Suppressor macrophage (primary cell): ENCODE results near the gene SLC47A2.

ENCODE experiments used
- DNase-seq, 4 experiments: peaks; one replicate each; pipeline ENCODE4 v3.0.0-alpha.2; 2020 to 2022

The SLC47A2 gene

DNA sequence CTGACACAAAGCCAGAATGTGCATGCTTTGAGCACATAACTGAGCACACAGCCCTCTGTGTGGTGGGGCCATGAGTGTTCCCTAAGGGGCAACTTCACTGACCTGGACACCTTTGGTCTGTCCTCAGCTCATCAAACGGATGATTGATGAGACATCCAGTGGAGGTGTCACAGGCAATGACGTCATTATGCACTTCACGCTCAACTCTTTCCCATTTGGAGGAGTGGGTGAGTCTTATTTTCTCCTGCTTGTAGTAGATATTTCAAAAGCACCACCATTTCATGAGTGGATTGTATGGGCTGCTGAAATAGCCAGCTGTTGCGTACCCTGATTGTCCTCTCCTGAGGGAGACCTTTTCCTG is 51.6 kb downstream of the SLC47A2 start:
- no peak for DNase-seq

DNA sequence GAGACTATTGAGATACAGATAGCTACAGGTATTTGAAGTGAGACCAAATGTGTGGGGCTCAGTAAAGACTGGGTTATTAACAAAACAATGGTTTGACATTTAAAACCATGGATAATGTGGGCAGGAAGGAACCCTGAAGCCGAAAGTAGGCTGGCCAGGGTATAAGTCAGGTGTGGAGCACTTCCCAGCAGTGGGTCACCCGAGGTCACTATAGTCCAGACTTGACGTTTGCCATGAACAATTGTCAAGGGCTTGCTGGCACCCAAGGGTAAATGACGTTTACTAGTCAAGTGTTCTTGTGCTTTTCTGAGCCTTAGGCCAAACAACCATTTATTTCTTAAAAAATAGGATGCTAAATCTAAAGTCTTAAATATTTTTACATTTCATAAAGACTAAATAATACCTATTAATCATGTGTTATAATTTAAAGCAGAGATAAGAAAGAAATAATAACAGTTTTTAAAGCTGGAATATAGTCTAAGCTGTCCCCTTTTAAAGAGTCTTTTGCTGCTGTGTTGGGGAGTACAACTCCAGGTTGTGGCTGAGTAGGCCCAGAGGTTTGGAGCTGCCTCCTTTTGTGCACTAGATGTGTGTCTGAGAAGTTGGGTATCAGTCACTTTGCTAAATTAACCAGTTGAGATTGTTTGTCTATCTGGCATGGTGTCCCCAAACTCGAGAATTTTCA is 52.1 kb downstream of the SLC47A2 start:
- DNase-seq, result no peak

DNA sequence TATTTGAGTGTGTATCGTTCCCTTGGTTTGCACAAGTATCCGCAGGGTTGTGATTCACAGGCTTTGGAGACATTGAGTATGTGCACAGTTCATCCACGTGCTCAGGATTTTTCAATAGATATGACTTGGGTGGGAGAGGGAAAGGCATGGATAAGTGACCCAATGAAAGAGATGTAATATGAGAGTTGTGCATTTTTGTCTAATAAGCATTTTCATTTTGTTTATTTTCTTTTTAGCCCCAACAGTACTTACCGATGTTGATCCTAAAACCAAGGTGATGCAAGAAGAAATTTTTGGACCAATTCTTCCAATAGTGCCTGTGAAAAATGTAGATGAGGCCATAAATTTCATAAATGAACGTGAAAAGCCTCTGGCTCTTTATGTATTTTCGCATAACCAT is 53.3 kb downstream of the SLC47A2 start:
- DNase-seq, result no peak

DNA sequence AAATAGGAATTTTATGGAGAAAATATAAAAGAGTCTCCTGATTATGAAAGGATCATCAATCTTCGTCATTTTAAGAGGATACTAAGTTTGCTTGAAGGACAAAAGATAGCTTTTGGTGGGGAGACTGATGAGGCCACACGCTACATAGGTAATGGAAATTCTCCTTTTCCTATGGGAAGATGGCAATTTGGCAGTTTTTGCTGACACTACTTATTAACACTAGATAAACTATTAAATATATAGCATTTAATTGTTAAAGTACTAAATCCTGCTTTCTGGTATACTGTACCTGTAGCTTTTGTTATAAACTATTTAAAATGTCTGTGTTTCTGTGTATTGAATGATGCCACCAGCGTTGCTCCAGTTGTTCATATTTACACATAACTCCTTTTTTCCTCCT is 55.3 kb downstream of the SLC47A2 start:
- no peak for DNase-seq

DNA sequence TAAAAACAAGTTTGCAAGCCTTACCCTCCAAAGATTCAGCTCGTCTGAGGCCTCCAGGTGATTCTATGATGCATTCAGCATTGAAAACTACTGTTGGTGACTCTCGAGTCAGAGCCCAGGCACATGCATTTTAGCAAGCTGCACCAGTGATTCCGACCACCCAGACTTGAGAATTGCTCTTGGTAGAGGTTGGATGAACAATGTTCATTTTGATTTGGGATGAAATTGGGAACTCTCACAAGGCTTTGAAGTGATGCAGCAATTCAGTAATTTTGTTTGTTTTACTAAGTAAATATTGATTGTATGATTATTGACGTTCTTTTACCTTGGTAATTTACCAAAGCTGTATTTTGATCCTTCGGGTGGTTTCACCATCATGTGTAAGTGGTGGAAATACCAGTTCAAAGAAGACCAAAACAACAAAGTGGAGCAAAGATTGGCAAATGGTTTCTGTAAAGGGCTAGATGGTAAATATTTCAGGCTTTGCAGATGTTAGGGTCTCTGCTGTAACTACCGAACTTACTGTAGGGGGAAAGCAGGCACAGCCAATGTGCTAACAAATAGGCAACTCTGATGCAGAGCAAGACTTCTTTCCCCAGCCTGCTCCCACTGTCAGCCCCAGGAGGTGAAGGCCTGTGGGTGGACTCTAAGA is 56.0 kb downstream of the SLC47A2 start:
- no peak for DNase-seq

DNA sequence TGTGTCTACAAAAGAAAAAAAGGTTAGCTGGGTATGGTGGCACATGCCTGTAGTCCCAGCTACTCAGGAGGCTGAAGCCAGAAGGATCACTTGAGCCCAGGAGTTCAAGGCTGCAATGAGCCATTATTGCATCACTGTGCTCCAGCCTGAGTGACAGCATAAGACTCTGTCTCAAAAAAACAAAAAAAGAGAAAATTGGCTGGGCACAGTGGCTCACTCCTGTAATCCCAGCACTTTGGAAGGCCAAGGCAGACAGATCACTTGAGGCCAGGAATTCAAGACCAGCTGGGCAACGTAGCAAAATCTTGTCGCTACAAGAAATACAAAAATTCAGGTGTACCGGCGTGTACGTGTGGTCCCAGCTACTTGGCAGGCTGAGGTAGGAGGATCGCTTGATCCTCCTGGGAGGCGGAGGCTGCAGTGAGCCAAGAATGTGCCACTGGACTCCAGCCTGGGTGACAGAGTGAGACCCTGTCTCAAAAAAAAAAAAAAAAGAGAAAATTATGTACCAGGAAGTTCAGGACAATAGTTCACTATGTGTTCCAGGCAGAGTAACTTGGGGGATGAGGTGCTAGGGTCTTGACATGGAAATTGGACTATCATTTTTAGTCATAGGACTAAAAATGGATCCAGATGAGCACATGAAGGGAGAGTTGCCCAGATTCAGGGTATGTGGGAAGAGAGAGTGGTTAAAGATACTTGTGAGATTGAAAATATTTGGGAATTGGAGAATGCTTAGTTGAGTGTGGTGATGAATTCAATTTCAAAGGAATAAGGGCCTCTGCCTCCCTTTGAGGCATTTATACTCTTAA is 56.8 kb downstream of the SLC47A2 start:
- no peak for DNase-seq

DNA sequence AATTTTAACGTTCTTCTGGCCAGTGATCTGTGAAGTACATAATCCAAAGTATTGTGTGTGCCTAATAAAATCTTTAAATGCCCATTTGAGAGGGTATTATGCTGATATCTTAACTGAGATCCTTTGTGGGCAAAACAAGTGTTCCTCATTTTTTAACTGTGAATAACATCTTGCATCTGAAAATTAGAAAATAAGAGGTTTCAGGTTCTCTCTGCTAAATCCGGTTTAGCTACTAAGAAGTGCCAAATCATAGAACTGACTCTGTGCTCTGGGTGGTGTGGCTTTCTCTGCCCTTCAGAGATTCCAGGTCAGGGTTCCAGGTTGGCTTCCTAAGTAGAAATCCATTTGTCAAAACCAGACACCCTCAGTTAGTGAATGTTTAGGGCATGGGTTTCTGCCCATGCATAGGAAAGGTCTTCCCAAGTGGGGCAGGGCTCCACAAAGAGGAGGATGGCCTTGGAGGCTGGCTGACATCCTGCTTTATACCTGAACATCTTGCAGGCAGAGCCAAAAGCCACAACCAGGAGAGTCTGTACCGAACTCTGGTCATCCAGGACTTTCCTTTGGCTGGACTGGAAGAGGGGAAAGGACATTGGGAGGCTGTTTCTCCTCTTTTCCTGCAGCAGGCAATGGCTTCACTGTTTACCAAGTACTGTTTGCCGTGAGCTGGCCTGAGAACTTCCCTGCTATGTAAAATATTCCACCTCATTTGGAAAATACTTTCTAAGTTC is 59.4 kb downstream of the SLC47A2 start:
- DNase-seq, result peak in 1 of 4 experiments; percentile 31

DNA sequence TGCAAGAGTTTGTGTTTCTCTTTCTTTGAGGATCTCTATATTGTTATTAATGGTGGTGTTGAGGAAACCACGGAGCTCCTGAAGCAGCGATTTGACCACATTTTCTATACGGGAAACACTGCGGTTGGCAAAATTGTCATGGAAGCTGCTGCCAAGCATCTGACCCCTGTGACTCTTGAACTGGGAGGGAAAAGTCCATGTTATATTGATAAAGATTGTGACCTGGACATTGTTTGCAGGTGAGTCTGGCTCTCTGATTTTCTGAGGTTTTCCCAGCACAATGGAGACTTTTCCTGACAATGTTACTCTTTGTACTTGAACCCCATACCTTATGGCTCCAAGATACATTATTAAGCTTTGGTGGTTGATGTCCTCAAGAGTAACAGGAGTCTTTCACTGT is 60.0 kb downstream of the SLC47A2 start:
- peak in 1 of 4 experiments; percentile 14 for DNase-seq

DNA sequence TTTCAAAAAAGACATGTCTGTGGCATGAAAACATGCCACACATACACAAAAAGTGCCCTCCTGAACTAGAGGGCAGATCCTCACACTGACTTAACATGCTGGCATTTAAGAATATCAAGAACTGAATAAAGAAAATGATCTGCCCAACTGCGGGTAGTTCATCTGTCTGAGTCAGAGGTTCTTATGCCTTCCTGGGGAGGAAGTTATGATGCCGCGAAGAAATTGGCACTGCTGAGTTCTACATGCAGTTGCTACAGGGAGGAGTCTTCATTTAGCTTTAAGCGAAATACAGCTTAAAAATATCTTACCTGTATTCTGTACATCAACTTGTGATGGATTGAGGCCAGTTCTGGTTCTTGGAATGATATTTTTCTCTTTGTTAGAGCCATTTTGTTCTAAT is 61.5 kb downstream of the SLC47A2 start:
- peak in 1 of 4 experiments; percentile 42 for DNase-seq

DNA sequence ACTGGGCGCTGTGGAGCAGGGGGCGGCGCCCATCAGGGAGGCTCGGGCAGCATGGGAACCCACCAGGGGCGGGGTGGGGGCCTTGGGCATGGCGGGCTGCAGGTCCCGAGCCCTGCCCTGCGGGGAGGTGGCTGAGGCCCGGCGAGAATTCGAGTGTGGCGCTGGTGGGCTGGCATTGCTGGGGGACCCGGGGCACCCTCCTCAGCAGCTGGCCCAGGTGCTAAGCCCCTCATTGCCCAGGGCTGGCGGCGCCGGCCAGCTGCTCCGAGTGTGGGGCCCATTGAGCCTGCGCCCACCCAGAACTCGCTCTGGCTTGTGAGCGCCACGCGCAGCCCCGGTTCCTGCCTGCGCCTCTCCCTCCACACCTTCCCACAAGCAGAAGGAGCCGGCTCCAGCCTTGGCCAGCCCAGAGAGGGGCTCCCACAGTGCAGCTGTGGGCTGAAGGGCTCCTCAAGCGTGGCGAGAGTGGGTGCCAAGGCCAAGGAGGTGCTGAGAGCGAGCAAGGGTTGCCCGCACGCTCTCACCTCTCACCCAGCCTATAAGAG is 62.0 kb downstream of the SLC47A2 start:
- DNase-seq, result no peak

DNA sequence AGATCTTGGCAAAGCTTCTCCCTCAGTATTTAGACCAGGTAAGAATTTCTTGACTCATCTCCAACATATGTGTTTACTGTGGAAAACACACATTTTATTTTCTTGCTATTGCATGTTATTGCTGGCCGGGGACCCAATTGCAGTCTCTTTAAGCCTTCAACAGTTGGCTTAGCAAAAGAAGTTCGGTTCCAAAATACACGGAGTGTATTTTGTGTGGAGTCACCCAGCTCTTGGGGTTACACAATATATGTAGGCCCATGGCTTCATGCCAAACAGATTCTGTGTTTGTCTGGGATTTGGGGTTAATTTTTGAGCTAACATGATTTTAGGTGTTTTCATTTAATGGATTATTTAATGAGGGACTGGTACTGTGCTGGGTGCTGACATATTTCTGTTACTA is 63.8 kb downstream of the SLC47A2 start:
- peak in 2 of 4 experiments; percentile 6 to 17 for DNase-seq

DNA sequence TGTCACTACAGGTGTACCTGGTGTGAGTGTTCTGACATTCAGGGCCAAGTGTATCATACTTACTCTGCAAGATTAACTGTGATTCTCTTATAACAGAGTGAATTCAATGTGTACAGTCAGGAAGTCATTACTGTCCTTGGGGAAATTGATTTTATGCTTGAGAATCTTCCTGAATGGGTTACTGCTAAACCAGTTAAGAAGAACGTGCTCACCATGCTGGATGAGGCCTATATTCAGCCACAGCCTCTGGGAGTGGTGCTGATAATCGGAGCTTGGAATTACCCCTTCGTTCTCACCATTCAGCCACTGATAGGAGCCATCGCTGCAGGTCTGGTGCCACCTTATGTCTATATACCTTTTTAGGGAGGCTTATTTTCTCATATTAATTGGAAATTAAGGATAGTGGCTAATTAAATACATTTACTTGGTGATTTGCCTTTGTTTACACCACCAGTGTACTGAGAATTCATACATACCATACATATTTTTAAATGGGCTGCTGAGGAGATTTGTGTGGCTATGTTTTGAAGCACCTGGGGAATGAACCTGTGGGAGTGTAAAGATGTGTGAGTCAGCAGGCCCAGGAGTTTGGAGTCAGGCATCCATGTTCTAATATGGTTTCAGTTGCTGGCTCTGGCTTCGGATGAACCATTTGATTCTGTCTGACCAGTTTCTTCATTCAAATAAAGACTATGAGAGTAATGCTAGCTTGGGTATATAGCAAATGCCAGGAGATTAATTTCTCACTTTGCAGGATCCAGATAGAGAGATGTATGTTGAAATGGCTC is 64.7 kb downstream of the SLC47A2 start:
- DNase-seq, result no peak

DNA sequence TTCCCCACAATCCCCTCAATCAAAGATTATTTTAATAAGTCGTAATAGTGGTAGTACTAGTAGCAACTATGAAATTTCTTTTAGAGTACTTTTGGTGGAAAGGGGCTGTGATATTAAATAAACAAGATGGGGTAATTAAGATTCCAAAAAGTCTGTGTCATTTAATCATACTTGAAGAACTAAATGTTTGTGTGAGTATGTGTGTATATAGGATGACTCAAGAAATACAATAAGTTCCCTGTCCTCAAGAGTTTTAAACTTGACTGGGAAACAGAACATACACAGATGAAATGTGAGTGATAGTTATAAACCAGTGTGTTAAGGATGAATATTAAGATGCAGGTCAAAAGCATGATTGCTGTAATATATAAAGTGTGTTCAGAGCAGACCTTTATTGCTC is 65.6 kb downstream of the SLC47A2 start:
- no peak for DNase-seq

DNA sequence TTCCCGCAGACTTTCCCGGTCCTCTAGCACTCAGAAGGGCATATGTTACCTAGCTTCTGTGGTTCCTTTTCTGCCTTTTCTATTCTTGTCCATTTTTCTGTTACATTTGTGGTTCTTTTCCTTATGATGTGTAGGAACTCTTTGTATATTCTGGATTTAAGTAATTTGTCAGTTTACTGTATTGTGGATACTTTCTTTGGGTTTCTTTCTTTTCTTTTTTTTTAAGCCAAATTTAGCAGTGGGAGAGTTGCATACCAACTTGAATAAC is 67.2 kb downstream of the SLC47A2 start:
- DNase-seq, result no peak

DNA sequence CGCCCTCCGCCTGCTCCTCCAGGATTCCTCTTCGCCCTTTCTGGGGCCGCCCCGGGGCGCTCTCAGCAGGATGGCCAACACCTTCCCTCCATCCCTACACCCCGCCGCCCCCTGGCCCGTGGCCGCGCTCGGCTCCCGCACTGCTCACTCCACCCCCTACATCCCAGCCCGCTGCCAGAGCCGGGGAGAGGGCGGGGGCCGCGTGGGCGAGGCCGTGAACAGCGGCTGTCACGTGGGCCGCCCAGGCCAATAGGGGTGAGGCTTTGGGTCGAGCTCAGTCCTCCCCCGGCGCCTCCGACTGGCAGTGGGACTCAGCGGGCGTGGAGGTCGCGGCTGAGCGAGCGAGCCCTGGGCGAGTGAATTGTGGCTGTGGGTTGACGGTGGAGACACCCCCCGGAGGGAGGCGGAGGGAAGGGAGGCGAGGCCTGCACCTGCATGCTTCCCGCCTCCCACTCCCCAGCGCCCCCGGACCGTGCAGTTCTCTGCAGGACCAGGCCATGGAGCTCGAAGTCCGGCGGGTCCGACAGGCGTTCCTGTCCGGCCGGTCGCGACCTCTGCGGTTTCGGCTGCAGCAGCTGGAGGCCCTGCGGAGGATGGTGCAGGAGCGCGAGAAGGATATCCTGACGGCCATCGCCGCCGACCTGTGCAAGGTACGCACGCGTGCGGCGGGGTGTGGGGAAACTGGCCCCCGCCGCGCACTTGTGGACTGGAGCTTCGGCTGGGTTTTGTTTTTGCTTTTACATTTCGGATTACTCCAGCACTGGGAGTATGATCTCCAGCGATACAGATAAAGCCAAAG is 67.7 kb downstream of the SLC47A2 start, which contains the start of gene ALDH3A2:
Gene ALDH3A2 (plus strand): TSS at position 277 of the 799 bp plus-strand sequence. CDS start 221 bp downstream, at position 498.
- peak; percentile 96 to 99 (median 98) for DNase-seq

DNA sequence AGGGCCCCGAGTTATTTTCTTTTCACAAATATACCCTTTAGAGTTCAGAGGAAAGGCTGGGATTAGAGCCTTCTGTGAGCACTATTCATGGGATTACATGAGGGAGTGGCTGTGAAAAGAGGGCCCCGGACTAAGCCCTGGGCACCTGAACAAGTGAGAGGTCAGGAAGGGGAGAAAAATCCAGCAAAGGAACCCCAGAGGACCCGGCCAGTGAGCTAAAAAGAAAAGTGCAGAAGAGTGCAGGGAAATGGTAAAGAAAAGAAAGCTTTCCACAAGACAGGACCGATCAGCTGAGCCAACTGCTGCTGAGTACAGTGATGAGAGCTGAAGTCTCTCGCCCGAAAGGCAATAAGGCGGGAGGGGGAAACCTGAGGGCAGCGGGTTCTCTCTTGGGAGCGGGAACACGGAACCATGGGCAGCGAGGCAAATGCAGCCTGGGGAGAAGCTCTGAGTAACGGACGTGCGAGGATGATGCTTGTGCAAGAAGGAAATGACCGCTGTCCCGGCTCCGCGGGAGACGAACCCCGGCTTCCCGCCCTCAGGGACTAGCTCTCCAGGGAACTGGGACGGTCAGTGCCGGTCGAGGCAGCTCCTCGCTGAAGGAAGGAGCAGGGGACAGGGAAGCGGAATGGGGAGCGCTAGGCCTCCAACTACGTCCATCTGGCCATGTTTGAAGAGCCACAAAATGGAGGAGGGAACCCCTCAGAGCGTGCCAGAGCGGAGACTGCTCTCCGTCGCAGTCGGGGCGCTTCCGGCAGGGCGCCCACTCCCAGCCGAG is 68.5 kb downstream of the SLC47A2 start:
- peak; percentile 88 to 92 (median 91) for DNase-seq

DNA sequence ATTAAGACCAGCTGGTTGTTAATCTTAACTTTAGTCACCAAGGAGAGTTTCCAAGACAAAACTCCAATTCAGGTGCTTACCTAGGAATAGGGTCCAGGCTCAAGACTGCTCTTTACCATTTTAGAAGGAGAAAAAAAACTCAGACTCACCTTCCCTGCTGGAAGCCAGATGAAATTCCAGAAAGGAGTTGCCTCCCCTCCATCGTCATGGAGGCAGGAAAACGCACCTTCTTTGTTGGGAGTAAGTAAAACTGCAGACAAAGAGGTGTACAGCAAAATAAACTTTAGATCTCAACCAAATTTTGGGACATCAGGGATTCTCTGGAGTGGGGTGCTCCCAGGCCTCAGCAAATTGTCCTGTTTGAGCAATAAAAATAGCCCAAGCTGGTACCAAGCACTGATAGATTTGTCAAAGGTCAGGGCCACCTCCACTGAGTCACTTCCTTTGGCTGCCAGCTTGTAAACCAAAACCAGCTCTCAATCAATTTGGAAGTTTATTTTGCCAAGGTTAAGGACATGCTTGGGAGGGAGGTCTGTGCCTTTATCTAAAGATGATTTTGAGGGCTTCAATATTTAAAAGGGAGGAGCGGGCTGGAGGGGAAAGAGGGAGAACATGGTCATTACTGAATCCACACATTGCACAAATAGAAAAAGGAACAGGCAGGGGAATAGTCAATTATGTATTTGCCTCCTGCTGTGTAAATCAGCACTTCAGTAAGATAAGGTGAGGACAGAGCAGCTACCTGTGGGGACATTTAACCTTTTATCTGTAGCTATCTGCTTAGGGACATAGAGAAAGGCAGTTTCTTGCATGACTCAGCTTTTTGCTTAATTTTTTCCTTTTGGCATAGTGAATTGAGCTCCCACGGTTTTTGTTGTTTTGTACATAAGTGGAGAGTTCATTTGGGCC is 69.3 kb downstream of the SLC47A2 start:
- peak; percentile 26 to 53 (median 46) for DNase-seq

DNA sequence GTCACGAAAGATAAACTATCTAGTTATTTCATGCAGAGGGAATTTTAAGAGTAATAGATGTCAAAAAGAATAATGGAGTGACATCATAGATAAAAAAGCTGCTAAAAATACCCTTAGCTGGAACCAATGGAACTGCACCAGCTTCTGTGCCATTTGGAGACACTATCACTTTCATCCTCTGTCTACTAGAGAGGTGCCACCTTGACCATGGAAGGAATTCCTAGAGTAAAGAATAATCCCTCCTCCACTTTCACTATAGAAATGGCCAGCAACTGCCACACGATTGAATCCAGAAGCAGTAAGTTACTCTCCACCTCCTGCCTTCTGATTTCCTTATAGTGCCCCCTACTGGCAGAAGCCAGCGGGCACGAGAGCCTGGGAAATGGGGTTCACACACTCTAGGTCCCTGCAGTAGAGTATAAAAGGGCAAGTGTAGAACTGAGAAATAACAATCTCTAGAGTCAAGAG is 70.6 kb downstream of the SLC47A2 start:
- DNase-seq, result peak; percentile 79 to 87 (median 84)
